ENCODE data around the gene ERG28. TPM values are rescaled to one million over a fixed set of nuclear protein-coding genes. Genes with fewer than 3 reads are reported as not detected.

ERG28 gene
- total RNA-seq, 4 donors from 2014 or later = 3.7 to 6.4 (median 4.7) TPM

DNA sequence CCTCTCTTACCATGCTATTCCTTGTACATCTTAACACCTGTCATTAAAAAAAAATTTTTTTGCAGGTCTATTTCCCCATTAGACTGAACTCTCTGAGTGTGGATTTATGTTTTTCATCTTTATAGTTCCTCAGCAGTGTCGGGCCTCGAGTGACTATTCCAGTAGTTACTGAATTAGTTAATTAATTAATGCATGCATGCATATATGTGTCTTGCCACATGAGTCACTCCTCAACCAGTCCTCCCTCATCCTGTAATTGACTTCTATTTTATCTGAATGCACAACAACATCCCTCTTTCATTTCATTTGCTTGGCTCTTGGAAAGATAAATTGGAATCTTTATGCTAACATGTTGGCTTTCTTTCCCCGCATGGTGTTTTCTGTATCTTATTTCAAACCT is 35.6 kb downstream of the ERG28 start:
- intact Hi-C loops (cut with DNase I; ENCODE audit: low total_unique reads) = no loop called here
- no peak for DNase-seq
- peaks cover 0 to 4% of the 10 kb centered on the region in 2 donors for H3K4me1 ChIP-seq

DNA sequence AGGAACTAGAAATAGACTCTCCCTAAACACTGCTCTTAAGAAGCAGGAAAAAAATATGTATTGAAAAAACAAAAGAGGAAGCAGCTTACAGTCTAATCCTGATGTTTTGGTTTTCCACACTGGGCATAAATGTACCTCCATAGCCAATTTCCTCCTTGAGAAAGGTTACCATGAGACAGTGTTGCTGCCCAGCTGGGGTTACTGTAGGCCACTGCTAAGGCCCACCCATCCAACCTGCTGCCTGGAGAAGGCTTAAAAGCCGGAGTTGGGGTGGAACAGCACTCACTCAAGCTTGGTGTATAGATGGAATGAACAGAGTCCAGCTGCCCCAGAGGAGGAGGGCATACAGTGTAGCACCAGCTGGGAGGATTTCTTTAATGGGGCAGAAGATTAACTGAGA is 41.1 kb downstream of the ERG28 start:
- ATAC-seq = no peak
- in situ Hi-C loops (cut with MboI; ENCODE audit: low sequenced_read_pairs in 4 of 4) = no loop called here
- no peak overlapping the region for H3K27ac ChIP-seq

More for the DNA sequence above, 35.6 kb downstream of the ERG28 start:
- in situ Hi-C loops (cut with MboI; ENCODE audit: low sequenced_read_pairs in 4 of 4) = no loop called here
- no peak overlapping the region for H3K27ac ChIP-seq
- H3K4me3 ChIP-seq = no peak overlapping the region
- ATAC-seq = no peak
- no peaks in the 10 kb centered on the region for H3K9me3 ChIP-seq
- TF ChIP-seq CTCF (IDR thresholded peaks at IDR 0.05 in 4 of 5, conservative IDR thresholded peaks at IDR 0.05 in 1 of 5) (no peak), POLR2A (IDR thresholded peaks at IDR 0.05) (no peak)
- H3K27me3 ChIP-seq = no peaks in the 10 kb centered on the region
- H3K36me3 ChIP-seq = no peaks in the 10 kb centered on the region

GRCh38 chr14:75615200-75615599 is 45.5 kb downstream of the ERG28 start:
- ATAC-seq (no peak), DNase-seq (no peak)
- Histone ChIP-seq H3K4me3 (no peak overlapping the region), H3K27ac (no peak overlapping the region), H3K27me3 (no peaks in the 10 kb centered on the region), H3K4me1 (peaks cover 12 to 21% of the 10 kb centered on the region in 2 donors), H3K36me3 (no peaks in the 10 kb centered on the region), H3K9me3 (no peaks in the 10 kb centered on the region)
- in situ Hi-C loops (cut with MboI; ENCODE audit: low sequenced_read_pairs in 4 of 4) (no loop called here), intact Hi-C loops (cut with DNase I; ENCODE audit: low total_unique reads) (no loop called here)
- TF ChIP-seq CTCF (IDR thresholded peaks at IDR 0.05 in 4 of 5, conservative IDR thresholded peaks at IDR 0.05 in 1 of 5) (no peak), POLR2A (IDR thresholded peaks at IDR 0.05) (no peak)

More for the DNA sequence above, 41.1 kb downstream of the ERG28 start:
- Histone ChIP-seq H3K9me3 (no peaks in the 10 kb centered on the region), H3K27me3 (no peaks in the 10 kb centered on the region), H3K4me3 (no peak overlapping the region), H3K36me3 (no peaks in the 10 kb centered on the region), H3K4me1 (peaks cover 0 to 12% of the 10 kb centered on the region in 2 donors)
- intact Hi-C loops (cut with DNase I; ENCODE audit: low total_unique reads) = no loop called here
- TF ChIP-seq POLR2A (IDR thresholded peaks at IDR 0.05) (no peak), CTCF (IDR thresholded peaks at IDR 0.05 in 4 of 5, conservative IDR thresholded peaks at IDR 0.05 in 1 of 5) (no peak)
- no peak for DNase-seq

DNA sequence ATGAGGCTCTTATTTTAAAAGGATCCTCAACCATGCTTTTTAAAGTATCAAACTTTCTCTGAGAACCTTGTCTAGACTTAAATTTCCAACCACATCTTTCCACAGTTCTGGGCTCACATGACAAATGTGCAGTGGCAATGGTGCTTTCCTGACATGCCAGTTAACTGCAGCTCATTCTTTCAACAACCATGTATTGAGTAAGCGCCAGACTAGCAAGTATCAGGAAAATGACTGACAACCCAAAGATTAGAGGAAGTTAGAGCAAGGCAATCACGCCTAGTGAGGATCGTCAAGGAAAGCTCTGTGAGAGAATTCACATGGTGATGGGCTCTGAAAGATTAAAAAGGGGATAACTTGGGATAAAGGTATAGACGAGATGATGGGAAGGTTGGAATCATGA is 46.5 kb downstream of the ERG28 start:
- Histone ChIP-seq H3K4me3 (no peak overlapping the region), H3K9me3 (no peaks in the 10 kb centered on the region), H3K36me3 (no peaks in the 10 kb centered on the region), H3K27me3 (no peaks in the 10 kb centered on the region), H3K4me1 (peaks cover 18 to 23% of the 10 kb centered on the region in 2 donors), H3K27ac (no peak overlapping the region)
- intact Hi-C loops (cut with DNase I; ENCODE audit: low total_unique reads) = no loop called here
- DNase-seq (no peak), ATAC-seq (no peak)
- in situ Hi-C loops (cut with MboI; ENCODE audit: low sequenced_read_pairs in 4 of 4) = no loop called here
- TF ChIP-seq CTCF (IDR thresholded peaks at IDR 0.05 in 4 of 5, conservative IDR thresholded peaks at IDR 0.05 in 1 of 5) (no peak), POLR2A (IDR thresholded peaks at IDR 0.05) (no peak)

DNA sequence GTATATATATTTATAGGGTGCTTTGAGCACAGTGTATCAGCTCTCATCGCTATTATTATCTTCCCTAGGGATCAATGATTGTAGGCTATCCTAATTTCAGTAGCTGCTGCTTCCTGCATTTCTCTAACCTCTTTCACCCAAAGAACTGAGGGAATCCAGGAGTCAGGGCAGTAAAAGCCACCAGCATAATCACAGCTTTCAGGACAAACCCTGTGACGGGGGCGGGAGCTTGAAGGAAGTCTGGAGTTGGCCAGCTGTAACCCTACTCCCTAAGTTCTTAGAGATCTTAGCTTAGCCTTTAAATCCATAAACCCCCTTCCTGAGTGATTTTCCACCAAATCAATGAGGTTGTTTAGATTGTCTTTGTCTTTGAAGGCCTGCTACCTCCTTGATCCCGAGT is 48.5 kb downstream of the ERG28 start:
- no peak overlapping the region for H3K27ac ChIP-seq
- DNase-seq (no peak), ATAC-seq (no peak)
- in situ Hi-C loops (cut with MboI; ENCODE audit: low sequenced_read_pairs in 4 of 4) (no loop called here), intact Hi-C loops (cut with DNase I; ENCODE audit: low total_unique reads) (no loop called here)
- no peaks in the 10 kb centered on the region for H3K9me3 ChIP-seq
- H3K4me1 ChIP-seq = peaks cover 19 to 23% of the 10 kb centered on the region in 2 donors
- H3K36me3 ChIP-seq = no peaks in the 10 kb centered on the region
- TF ChIP-seq POLR2A (IDR thresholded peaks at IDR 0.05) (no peak), CTCF (IDR thresholded peaks at IDR 0.05 in 4 of 5, conservative IDR thresholded peaks at IDR 0.05 in 1 of 5) (no peak)
- no peaks in the 10 kb centered on the region for H3K27me3 ChIP-seq
- no peak overlapping the region for H3K4me3 ChIP-seq

Data from gastrocnemius medialis (tissue), 4 donors.